ENCODE results near the gene KATNAL1.

- no peak for TF ChIP-seq SP1 (IDR thresholded peaks at IDR 0.05)
- no peak for TF ChIP-seq SUZ12 (IDR thresholded peaks at IDR 0.05)
- TF ChIP-seq, protein P1, sequence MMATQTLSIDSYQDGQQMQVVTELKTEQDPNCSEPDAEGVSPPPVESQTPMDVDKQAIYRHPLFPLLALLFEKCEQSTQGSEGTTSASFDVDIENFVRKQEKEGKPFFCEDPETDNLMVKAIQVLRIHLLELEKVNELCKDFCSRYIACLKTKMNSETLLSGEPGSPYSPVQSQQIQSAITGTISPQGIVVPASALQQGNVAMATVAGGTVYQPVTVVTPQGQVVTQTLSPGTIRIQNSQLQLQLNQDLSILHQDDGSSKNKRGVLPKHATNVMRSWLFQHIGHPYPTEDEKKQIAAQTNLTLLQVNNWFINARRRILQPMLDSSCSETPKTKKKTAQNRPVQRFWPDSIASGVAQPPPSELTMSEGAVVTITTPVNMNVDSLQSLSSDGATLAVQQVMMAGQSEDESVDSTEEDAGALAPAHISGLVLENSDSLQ (IDR thresholded peaks at IDR 0.05): no peak
- no peak for TF ChIP-seq LEF1 (IDR thresholded peaks at IDR 0.05; ENCODE audit: borderline replicate concordance)
- TF ChIP-seq BHLHE40 (IDR thresholded peaks at IDR 0.05; ENCODE audit: borderline replicate concordance): no peak
- TF ChIP-seq ZNF384 (IDR thresholded peaks at IDR 0.05): no peak
- TF ChIP-seq FOXM1 (IDR thresholded peaks at IDR 0.05; ENCODE audit: borderline replicate concordance): no peak
- no peak for TF ChIP-seq FOXA1 (IDR thresholded peaks at IDR 0.05)
- no peak for TF ChIP-seq NFRKB (IDR thresholded peaks at IDR 0.05)
- no peak for TF ChIP-seq FOXK2 (IDR thresholded peaks at IDR 0.05)
- no peak for TF ChIP-seq TARDBP (IDR thresholded peaks at IDR 0.05)
These were observed 65.8 kb downstream of the KATNAL1 start for GRCh38 chr13:30241532-30241931.

Data from HEK293T (cell line).